Bronchus fibroblast of lung (primary cell): ENCODE results near the gene AKR1C4. TPM values are rescaled to one million over a fixed set of nuclear protein-coding genes. Genes with fewer than 3 reads are reported as not detected.

Experiments used
- total RNA-seq: library from RNA; depleted of rRNA; stranded (reverse); fragments of >200 nt; gene quantifications from 2 replicates; pipeline ENCODE4 v1.2.3, GENCODE V29; 2015

The AKR1C4 gene
- not detected in 2 replicates for total RNA-seq

GRCh38 chr10:5196702-5197113, at the start of gene AKR1C4:
Gene AKR1C4 (plus strand): TSS chr10:5196837. CDS start chr10:5196868, 31 bp downstream.

GRCh38 chr10:5184987-5185775, 11.5 kb upstream of the AKR1C4 start, which contains the start of gene AKR1C8:
Gene AKR1C8 (minus strand): TSS chr10:5185150. CDS start chr10:5185104, 46 bp downstream.

Other genes with a start within 250 kb of the AKR1C4 start
- gene AKR1C1, start 233.4 kb upstream of the AKR1C4 start, total RNA-seq, result 27.1 and 28.4 TPM in 2 replicates
- 2.5 and 3.9 TPM in 2 replicates for gene AKR1C2, start 193.0 kb upstream of the AKR1C4 start, total RNA-seq
- 0.67 and 1.8 TPM in 2 replicates for gene AKR1C3, start 102.4 kb upstream of the AKR1C4 start, total RNA-seq
- not detected in 2 replicates for gene AKR1C8, start 11.7 kb upstream of the AKR1C4 start, total RNA-seq
- gene UCN3, start 168.1 kb downstream of the AKR1C4 start, total RNA-seq, result not detected in 2 replicates
- gene TUBAL3, start 208.0 kb downstream of the AKR1C4 start, total RNA-seq, result not detected in 2 replicates
- 15.9 and 16.5 TPM in 2 replicates for gene NET1, start 215.7 kb downstream of the AKR1C4 start, total RNA-seq